Activated CD8-positive, alpha-beta memory T cell treated with anti-CD3 and anti-CD28 coated beads, Interleukin-2, amount 50 U/mL, for 48 hours (primary cell): Measurements from ENCODE around the gene ONECUT1.

ENCODE experiments used
- DNase-seq: peaks from one replicate; pipeline ENCODE4 v3.0.0-alpha.2; 2020

The ONECUT1 gene

DNA sequence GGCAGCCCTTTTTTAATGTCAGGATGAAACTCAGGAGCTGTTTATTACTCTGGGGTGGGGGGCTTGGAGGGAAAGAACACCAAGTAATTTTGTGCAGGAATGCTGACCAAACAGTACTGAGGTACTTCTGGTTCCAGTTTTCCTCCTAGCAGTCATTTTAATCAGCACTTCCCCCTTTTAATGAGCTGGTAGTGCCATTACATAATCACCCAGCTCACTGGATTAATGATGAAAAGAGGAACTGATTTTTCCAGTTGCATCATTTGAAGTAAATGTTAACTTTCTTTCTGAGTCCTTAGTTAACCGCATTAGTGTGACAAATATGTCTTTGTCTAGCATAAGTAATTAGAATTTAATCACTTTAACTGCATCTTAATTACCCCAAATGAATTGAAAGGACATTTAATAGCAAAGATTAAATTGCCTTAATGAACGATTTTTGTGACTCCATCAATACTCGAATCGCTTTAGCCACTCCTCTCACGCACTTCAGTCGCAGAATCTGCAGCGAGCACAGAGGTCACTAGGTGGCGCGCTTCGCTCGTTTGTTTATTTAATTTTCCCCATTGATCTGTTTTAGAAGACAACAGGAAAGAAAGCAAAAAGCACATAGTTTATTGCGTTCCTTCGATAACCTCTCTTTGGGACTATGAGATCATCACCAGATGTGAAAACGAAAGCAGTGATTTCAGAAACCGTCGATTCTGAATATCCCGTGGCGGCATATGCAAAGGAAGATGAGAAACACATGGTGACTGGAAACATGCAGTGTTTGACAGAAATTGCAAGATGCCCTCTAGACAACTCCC is 9.8 kb downstream of the ONECUT1 start:
- DNase-seq, result peak; percentile 83

DNA sequence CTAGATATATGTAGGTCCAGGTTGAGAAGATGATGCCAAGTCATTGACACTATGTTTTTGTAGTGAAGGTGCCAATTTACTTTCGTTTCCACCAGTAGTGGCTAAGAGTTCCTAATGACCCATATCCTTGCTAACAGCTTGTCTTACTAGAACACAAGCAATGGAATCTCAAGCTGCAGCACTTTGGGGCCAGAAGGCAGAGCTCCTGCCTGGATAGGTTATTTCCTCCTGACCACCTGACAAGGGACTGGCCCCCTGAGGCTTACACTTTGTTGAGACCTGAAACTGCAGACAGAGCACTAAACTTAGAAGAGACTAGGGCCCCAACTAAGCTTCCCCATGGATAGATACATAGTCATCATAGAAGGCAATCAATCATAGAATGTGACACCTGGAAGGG is 11.7 kb downstream of the ONECUT1 start:
- no peak for DNase-seq

DNA sequence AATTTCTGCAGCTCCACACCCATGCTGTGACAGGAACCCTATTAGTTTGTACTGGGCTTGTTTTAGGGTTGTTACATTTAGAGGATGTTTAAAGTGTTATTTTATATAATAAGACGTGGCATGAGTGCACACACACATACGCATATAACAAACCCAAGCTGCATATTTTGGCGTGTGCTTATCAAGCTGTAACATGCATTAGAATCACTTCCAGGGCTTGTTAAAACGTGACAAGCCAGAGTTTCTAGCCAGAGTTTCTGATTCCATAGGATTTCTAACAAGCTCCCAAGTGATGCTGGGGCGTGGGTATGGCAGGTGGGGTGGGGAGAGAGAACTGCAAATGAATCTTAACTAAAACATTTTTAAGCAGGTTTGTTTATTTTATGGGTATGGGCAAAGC is 17.4 kb downstream of the ONECUT1 start:
- no peak for DNase-seq

DNA sequence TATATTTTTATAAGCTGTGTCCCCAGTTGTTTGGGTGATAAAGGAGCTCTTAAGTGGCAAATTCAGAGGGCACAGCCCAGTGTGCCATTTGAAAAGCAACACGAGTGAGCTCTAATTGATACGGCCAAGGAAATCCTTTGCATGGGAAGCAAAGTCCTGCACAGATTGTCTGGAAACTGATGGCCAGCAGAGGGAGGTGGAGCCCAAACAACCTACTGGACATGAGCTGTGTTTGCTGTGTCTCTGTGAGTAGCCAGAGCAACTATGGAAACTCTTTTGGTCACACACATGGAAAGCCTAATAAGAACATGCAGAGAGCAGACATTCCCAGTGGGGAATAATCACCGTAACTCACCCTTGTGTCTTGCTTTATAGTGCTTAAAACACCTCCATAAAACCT is 24.4 kb downstream of the ONECUT1 start:
- DNase-seq, result no peak

DNA sequence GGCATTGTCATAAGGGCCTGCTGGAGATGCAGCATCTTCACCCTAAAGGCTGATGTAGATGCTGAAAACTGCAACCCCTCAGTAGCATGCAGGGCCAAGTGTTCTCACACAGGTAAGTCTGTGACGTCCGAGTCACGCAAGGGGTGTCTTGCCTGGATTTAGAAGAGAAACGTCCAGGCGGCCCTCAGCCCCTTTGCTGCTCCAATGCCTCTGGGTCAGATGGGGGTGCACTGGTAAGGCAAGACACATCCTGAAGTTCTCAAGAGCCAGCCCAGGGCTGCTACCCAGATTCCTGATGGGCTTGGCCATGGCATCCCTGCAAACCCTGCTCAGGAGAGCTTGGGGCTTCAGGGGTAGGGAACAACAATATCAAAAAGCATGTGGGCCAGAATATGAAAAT is 25.4 kb downstream of the ONECUT1 start:
- no peak for DNase-seq

DNA sequence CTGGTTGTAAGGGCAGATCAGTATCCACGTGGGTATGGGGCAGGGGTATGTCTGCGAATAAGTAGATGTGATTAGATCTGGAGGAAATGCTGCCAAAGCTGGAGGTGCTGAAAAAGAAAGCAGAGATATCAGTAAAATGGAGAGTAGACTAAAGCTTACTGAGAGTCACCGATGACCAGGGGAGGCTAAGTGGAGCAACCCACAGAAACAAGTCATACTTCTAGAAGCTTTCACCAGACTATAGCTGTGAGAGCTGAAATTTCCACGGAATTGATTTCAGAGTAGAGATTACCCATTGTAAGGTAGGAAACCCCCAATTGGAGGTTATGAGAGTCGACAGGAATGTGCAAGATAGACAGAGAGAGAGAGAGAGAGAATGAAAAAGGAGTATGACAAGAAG is 27.5 kb downstream of the ONECUT1 start:
- no peak for DNase-seq

DNA sequence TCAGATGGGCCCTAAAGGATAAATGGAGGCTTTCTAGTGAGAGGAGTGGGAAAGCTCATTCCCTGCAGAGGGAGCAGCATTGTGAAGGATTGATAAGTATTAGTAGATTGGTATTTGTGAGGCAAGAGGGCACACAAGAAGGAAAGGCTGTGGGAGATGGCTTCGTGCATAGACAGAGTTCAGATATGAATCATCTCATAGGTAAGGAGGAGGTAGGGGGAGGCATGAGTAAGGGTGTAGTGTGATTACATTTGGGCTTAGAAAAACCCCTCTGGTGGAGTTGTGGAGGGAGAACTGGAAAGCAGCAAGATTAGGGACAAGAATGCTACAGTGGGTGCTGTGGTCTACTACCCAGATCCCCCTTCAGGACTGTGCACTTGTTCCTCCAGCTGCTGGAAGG is 29.6 kb downstream of the ONECUT1 start:
- no peak for DNase-seq

DNA sequence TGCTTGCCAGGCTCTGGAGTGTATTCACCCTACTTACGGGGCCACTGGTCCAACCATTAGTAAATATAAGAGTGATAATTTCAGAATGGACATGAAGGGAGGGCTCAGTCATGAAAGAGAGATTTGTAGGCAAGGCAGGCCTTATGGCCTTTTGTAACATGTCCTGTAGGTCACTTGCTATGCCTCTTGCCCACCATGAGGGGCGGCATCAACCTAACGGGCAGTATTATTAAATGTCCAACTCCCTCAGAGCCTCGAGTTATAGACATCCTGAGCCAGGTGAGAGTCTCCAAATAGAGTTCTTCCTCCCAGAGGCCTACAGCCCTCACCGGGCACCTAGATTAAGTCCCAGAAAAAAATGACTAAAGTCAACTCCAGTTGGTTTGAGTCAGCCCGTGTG is 30.2 kb downstream of the ONECUT1 start:
- no peak for DNase-seq

DNA sequence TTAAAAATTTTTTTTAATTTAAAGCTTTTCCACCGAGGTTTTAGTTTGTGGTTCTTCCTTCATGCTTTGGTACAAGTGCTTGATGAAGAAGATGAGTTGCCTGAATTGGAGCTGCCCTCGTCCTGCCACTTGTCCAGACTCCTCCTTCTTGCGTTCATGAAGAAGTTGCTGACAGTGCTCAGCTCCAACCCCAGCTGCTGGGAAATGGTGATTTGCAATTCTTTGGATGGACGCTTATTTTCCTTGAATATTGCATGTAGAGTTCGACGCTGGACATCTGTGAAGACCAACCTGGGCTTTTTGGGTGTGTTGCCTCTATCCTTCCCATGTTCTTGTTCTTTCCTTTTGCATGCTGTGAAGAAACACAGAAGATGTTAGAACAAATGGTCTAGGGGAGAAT is 32.6 kb downstream of the ONECUT1 start:
- DNase-seq, result no peak

DNA sequence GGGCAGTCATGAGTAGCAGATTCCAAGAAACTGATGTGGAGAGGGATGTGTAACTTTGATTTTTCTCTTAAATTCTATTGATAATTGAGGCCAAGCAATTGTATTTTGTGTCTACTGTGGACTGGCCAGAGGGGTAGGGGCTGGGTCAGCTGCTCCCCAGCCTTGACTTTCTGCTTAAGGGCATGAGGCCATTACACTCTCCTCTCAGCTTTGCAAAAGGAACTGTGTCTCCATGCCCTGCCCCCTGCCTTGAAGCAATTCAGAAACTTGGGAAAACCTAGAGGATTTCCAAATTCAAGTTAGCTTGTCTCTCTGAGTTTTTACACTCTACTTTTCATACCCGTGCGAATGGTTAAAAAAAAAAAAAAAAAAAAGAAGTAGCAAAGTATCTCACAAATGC is 38.6 kb downstream of the ONECUT1 start:
- no peak for DNase-seq

DNA sequence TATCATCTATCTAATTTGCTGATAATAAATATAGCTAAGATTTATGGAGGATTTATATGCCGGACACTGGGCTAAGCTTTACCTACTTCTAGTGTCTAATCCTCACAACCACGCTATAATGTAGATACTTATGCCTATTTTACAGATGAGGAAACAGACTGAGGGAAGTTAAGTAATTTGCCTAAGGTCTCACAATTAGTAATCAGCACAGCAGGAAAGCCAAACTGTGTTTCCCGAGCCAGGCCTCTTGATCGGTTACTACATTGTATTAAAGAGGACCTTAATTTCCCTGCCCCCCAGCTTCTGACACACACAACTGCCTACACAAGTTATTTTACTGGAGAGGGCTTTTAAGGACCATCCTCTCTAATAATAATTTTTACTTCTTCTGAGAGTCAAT is 40.9 kb downstream of the ONECUT1 start:
- DNase-seq, result no peak

DNA sequence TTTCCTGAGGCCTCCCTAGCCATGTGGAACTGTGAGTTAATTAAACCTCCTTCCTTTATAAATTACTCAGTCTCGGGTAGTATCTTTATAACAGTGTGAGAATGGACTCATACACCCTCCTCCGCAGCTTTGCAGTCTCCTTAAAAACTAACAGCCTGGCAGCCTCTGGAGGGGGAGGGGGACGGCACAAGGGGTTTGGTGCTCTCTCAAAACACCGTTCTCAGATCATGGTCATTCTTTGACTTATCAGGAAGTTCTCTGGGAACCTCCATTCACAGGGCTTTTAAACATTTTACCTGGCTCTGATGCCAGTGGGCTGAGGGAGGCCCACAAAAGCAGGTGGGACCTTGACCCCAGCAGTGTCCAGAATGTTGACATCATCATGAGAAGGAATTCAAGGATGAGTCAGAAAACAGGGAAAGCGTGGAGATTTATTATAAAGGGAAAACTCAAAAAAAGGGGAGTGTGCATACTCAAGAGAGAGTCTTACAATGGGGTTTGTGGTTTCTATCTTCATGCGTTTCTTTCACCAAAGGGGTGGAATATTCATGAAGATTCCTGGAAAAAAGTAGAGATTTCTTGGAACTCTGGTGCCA is 43.9 kb downstream of the ONECUT1 start:
- no peak for DNase-seq

DNA sequence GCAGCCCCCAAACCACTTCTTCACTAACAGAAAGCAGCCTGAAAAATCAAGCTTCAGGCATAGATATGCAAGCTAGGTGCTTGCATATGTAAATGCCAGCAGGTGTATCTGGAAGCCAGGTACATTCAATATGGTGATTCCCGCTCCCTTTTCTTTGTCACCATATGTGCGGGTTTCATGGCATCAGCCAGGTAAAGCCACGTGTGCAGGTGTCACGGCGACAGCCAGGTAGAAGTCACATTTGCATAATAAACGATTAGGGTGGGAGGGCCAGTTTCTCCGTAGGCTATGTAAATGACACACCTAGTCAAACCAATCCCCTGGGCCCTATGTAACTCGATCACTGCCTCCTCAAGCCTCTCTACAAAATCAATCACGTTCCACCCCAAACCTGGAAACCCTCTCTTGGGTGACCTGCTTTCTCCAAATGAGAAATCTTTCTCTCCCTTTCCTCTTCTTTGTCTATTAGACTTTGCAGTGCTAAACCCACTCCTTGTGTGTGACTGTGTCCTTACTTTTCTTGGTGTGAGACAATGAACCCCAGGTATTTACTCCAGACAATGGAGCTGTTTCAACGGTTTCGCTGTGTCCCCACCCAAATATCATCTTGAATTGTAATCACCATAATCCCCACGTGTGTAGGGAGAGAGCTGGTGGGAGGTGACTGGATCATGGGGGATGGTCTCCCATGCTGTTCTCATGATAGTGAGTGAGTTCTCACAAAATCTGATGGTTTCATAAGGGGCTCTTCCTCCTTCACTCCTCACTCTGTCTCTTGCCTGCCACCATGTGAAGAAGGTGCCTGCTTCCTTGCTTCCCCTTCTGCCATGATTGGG is 44.6 kb downstream of the ONECUT1 start:
- no peak for DNase-seq

DNA sequence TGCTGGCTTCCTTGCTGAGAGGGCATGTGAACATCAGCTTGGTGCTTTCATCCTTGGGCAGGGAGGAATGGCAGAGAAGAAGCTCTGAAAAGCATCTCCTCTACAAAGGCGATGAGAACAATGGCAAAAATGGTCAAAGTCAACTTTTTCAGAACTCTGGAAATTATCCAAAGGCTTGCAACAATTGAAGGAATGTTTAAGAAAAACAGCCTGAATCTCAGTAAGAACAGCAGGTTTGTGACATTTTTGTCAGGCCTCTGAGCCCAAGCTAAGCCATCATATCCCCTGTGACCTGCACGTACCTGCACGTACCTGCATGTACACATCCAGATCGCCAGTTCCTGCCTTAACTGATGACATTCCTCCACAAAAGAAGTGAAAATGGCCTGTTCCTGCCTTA is 51.8 kb downstream of the ONECUT1 start:
- no peak for DNase-seq

DNA sequence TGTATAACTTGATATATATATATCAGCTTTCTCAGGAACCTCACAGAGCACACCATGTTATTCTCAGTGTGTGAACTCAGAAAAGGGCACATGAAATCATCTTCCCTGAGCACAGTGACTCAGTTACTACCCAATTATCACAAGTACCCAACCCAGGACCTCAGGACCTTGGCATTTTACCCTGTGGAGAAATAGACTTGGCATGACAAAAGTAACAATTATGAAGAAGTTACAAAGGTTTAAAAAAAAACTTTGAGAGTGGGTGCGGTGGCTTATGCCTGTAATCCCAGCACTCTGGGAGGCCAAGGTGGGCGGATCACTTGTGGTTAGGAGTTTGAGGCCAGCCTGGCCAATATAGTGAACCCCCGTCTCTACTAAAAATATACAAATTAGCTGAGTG is 52.4 kb downstream of the ONECUT1 start:
- DNase-seq, result no peak

DNA sequence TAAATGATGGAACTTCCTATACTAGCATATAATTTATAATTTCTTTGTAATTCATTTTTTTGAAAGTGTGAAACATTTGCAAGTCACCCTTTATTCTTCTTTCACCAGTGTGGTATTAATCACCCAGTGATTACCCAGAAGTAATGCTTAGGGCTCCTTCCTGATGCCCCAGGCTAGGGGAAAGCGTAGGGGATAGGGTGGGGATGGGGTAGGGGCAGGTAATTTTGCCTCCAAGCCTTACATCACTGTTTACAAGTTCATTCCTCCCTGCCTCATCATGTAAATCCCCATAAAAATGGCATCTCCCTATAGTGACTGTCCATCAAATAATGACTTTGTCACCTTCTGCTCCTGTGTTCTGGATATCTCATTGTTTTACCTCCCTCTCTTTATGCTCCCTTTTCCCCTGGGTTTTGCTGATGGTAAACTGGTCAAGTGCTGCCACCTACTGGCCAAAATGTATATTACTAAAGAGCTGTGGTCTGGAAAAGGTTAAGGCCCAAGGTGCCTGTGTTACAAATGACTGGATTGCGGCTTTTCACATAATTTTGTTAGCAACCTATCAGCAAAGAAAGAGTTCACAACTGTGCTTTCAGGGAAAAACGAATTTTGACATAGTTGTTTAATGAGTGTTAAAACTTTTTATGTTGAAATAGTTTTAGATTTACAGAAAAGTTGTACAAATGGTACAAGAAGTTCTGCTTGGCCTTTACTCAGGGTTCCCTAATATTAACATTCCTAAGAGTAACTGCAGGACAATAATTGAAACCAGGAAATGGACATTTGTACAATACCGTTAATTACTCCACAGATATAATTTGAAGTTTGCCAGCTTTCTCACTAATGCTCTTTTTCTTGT is 54.7 kb downstream of the ONECUT1 start:
- peak; percentile 81 for DNase-seq

DNA sequence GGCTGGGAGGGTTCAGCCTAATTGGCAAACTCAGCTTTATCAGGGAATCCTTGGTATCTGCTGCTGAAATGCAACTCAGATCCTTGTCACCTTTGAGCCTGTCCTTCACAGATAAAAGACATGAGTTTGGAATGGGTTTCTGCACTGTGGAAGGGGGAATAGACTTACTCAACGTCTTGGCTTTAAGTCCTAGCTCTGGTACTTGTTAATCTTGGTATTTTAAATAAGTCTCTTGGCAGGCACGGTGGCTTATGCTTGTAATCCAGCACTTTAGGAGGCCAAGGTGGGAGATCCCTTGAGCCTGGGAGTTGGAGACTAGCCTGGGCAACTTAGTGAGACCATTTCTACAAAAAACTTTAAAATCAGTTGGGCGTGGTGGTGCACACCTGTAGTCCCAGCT is 55.8 kb downstream of the ONECUT1 start:
- DNase-seq, result no peak

DNA sequence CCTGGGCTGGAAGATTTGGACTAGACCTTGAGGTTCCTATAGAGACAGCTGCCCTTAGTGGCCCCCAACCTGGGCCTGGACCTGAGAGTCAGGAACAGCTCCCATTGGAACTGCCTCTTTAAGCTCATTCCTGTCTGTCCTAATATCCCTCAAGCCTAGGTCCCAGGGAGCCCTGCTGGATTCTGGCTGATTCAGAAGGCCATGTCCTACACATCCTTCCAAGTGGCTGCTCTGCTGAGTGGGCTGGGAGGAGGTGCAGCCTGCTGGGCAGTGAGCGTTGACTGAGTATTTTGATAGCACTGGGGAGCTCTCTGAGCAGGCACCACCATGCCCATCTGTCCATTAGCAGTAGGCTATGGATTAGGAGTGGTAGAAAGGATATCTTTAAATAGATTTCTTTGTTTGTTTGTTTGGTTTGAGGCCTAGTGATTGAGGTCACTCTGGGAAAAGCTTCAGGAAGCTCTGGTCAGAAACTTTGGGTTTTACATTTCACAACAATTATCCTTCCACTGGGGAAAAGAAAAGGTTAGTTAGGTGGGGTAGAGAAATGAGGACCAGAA is 56.4 kb downstream of the ONECUT1 start:
- DNase-seq, result no peak

DNA sequence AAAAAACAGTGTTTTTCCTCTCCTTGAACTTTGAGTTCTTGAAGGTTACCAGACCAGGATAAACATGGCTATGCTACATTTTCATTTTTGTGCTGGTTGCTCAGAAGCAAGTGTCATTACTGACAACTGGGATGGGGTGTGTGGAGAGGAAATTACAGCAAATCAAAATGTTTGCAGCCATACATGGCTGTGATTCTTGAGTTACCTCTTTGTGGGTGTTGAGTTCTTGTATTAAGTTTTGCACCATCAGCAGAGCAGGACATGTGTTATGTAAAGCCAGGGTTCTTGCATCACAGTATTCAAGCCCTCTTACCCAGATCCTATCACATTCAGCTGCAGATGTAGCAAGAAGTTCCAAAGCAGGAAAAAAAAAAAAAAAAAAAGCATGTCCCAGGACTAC is 57.0 kb downstream of the ONECUT1 start:
- DNase-seq, result no peak

DNA sequence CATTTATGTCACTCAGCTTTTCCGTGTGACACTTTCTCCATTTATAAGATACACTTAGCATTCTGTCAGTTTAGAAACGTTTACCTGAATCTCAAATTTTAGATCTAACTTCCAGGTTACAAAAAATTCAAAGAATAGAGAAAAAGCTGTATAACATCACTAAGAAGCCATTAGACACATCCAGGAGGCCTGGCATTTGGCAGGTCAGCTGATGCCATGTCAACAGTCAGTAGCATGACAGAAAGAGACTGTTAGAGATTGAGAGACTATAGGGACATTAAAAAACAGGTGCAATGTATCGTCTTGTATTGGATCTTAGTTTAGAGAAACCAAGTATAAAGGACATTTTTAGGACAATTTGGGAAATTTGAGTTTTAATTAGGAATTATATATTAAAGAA is 57.6 kb downstream of the ONECUT1 start:
- no peak for DNase-seq

DNA sequence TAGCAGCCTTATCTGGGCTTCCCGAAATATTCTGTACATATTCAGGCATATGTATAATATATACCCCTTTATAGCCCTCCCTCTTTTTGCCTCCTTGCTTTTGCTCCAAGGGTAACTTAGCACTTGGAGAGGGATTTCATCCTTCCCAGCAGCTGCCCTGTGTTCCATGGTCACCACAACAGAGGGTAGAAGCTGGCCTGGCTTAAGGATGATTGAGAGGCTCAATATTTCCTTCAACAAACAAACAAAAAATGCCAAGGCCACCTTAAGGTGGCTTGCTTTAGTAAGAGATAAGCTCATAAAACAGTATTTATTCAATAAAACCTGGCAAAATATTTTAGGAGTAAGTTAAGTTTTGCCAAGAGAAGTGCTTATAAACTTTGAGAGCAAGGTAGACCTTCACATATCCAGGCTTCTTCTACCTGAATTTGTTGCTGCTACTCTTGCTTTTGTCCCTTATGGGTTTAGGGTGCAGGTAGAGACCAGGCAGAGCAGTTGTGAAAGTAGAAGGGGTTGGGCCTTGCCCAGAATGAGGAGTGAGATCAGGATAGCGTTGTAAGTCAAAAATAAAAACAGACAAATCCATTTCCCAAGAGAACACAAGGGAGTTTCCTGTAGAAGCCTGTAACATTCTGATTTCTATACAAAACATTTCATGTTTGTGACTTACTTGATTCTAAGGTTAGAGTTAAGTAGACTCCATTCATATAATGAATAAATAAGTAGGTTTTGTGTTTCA is 58.2 kb downstream of the ONECUT1 start:
- DNase-seq, result no peak

DNA sequence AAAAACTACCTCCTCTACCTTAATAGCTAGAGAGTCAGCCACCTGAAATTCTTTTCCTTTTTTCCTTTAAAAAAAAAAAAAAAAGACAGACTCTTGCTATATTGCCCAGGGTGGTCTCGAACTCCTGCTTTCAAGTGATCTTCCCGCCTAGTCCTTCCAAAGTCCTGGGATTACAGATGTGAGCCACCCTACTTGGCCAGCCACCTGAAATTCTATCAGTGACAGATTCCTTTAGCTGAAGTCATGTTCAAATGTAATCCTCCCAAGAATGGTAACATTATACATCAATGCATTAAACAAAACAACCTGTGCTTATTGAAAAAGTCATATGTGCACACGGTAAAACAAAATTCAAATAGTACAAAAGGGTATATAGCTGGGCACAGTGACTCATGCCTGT is 59.1 kb downstream of the ONECUT1 start:
- DNase-seq, result no peak
